Measurements from ENCODE around the gene TRPM4. TPM values are rescaled to one million over a fixed set of nuclear protein-coding genes. Genes with fewer than 3 reads are reported as not detected.

TRPM4 gene
- total and polyA plus RNA-seq, 2 of the 8 experiments (the other 6 are each of a cell fraction or from before 2014, with no cell fraction given): 11.3 to 13.3 TPM

DNA sequence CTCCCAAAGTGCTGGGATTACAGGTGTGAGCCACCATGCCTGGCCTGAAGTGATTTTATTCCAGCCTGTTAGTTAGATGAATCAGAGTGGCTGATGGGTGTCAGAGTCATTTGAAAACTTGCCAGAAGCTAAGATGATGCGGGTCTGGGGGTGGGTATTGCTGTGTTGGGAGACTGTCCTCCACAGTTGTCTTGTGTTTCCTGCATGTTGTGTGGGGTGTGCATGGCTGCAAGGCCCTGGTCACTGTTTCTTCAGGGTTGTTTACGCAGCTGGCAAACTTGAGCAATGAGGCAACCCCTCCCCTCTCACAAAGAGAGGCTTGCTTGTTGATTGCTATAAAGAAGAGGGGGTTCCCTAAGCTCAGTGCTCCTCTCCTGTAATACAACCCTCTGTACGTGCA lies 71.8 kb downstream of the TRPM4 start (continued):
- no peak for TF ChIP-seq HDAC2 (IDR thresholded peaks at IDR 0.05; ENCODE audit: borderline replicate concordance in 1 of 2, low read depth in 2 of 2, low read length in 2 of 2)
- no peak for TF ChIP-seq CHD2 (IDR thresholded peaks at IDR 0.05; ENCODE audit: low read length)
